A549 (cell line): Measurements from ENCODE around the gene MYRFL. TPM values are rescaled to one million over a fixed set of nuclear protein-coding genes. Genes with fewer than 3 reads are reported as not detected.

Experiments used
- ATAC-seq, 2 experiments: fragments of 200-7000 bp in 1 of 2; fragments of >200 bp in 1 of 2; cut with Nextera tagmentation in 1 of 2; cut with Tn5 transposase in 1 of 2; 3 replicates each; pipeline versions ENCODE4 v1.8.0 to v1.9.1; 2018 to 2020; ENCODE audit warnings: mild to moderate bottlenecking in 1 of 2, moderate library complexity in 1 of 2
- CTCF ChIA-PET: fragments of 300-600 bp; sonication (Branson Sonifier 250); formaldehyde crosslinking; extraction: SDS; loops from one replicate; lab custom pipeline; 2021; ENCODE audit warnings: antibody characterized with exemption, inconsistent platforms; lab: Yijun Ruan, JAX
- POLR2A ChIA-PET: fragments of 350-600 bp; formaldehyde crosslinking; extraction: SDS; loops from one replicate; lab custom pipeline; 2021; ENCODE audit warnings: antibody characterized with exemption, inconsistent platforms; lab: Yijun Ruan, JAX
- DNase-seq, 2 experiments: peaks; one replicate each; pipeline versions ENCODE4 v3.0.0 to v3.0.0-alpha.2; 2011 to 2016; ENCODE audit warnings: low read depth in 1 of 2, low spot score in 1 of 2
- FAIRE-seq: peaks from 2 replicates; lab custom pipeline; 2011; peaks lifted over from hg19 to GRCh38; lab: Jason Lieb, UNC
- H3K27ac ChIP-seq, 2 experiments: fragments of >200 bp; sonication (Bioruptor Twin); formaldehyde crosslinking; 3 replicates each; pipeline ENCODE4 v1.5.1; 2016 to 2017
- H3K4me1 ChIP-seq: fragments of >200 bp; sonication (Bioruptor Twin); formaldehyde crosslinking; 3 replicates; pipeline ENCODE4 v1.6.1; 2016
- H3K4me2 ChIP-seq: fragments of >200 bp; sonication (Bioruptor Twin); formaldehyde crosslinking; 3 replicates; pipeline ENCODE4 v1.6.1; 2016
- H3K4me3 ChIP-seq: fragments of >200 bp; sonication (Bioruptor Twin); formaldehyde crosslinking; 3 replicates; pipeline ENCODE4 v1.5.1; 2016
- H3K9me3 ChIP-seq: fragments of >200 bp; sonication (Bioruptor Twin); formaldehyde crosslinking; 3 replicates; pipeline ENCODE4 v1.6.1; 2016
- BHLHE40 ChIP-seq: IDR thresholded peaks from 2 replicates; pipeline ENCODE4 v1.6.1; 2012; ENCODE audit warnings: low read depth, low read length, inconsistent platforms
- CEBPB ChIP-seq, 2 experiments: fragments of >200 bp in 1 of 2; sonication (Bioruptor Twin) in 1 of 2; formaldehyde crosslinking in 1 of 2; IDR thresholded peaks; 2 replicates each; pipeline ENCODE4 v1.6.1; 2012 to 2016
- E2F6 ChIP-seq: IDR thresholded peaks from 2 replicates; pipeline ENCODE4 v1.6.1; 2012; ENCODE audit warnings: low read depth, borderline replicate concordance
- EHF ChIP-seq: fragments of 250-450 bp; sonication (Bioruptor Pico); IDR thresholded peaks from 2 replicates; pipeline ENCODE4 v1.5.0; 2020; ENCODE audit warnings: mild to moderate bottlenecking
- ESRRA ChIP-seq: fragments of 150-350 bp; IDR thresholded peaks from 2 replicates; pipeline ENCODE4 v1.6.1; 2014; ENCODE audit warnings: mild to moderate bottlenecking, low read length, borderline replicate concordance
- GATA3 ChIP-seq: IDR thresholded peaks from 2 replicates; pipeline ENCODE4 v1.6.1; 2012; ENCODE audit warnings: borderline replicate concordance
- HDAC2 ChIP-seq: fragments of 200-600 bp; sonication (generic); IDR thresholded peaks from 2 replicates; pipeline ENCODE4 v1.6.1; 2016
- HES2 ChIP-seq: fragments of >200 bp; sonication (Bioruptor Twin); formaldehyde crosslinking; IDR thresholded peaks from 2 replicates; pipeline ENCODE4 v1.6.1; 2016
- HOXA7 ChIP-seq: fragments of 250-450 bp; sonication (Bioruptor Pico); IDR thresholded peaks from 2 replicates; pipeline ENCODE4 v1.5.0; 2020; ENCODE audit warnings: mild to moderate bottlenecking, moderate library complexity
- JUNB ChIP-seq: fragments of >200 bp; sonication (Bioruptor Twin); formaldehyde crosslinking; IDR thresholded peaks from 2 replicates; pipeline ENCODE4 v1.6.1; 2016
- MAZ ChIP-seq: fragments of 150-350 bp; IDR thresholded peaks from 2 replicates; pipeline ENCODE4 v1.6.1; 2014; ENCODE audit warnings: antibody characterized with exemption, low read depth, low read length, borderline replicate concordance
- MYC ChIP-seq: IDR thresholded peaks from 2 replicates; pipeline ENCODE4 v1.6.1; 2012; ENCODE audit warnings: mild to moderate bottlenecking, inconsistent platforms, low read length, improper control_type of control experiment, borderline replicate concordance
- PHF8 ChIP-seq: fragments of 200-600 bp; sonication (generic); IDR thresholded peaks from 2 replicates; pipeline ENCODE4 v1.6.1; 2016; ENCODE audit warnings: low read depth, mild to moderate bottlenecking, antibody characterized with exemption, moderate library complexity, borderline replicate concordance
- POLR2A ChIP-seq: IDR thresholded peaks from 2 replicates; pipeline ENCODE4 v1.6.1; 2012; ENCODE audit warnings: mild to moderate bottlenecking, low read length
- RCOR1 ChIP-seq: fragments of 150-350 bp; IDR thresholded peaks from 2 replicates; pipeline ENCODE4 v1.6.1; 2014; ENCODE audit warnings: antibody characterized with exemption, low read length, low read depth
- SREBF2 ChIP-seq: fragments of 450-650 bp; IDR thresholded peaks from 2 replicates; pipeline ENCODE4 v1.6.1; 2014; ENCODE audit warnings: mild to moderate bottlenecking, moderate library complexity
- TFCP2L1 ChIP-seq: fragments of 250-450 bp; sonication (Bioruptor Pico); IDR thresholded peaks from 2 replicates; pipeline ENCODE4 v1.5.0; 2021; ENCODE audit warnings: mild to moderate bottlenecking
- ZNF302 ChIP-seq: fragments of 250-450 bp; sonication (Bioruptor Pico); IDR thresholded peaks from 2 replicates; pipeline ENCODE4 v1.9.0; 2021; ENCODE audit warnings: inconsistent platforms, mild to moderate bottlenecking, moderate library complexity
- ZSCAN20 ChIP-seq: fragments of 250-450 bp; sonication (Bioruptor Pico); IDR thresholded peaks from 2 replicates; pipeline ENCODE4 v1.8.0; 2022; ENCODE audit warnings: mild to moderate bottlenecking, moderate library complexity
- WGBS: methylation state at CpG from one replicate; pipeline ENCODE4 v1.1.6; 2017; ENCODE audit errors: missing lambda C conversion rate; 5-methylcytosine and 5-hydroxymethylcytosine counted together
- polyA plus RNA-seq, 4 experiments: library from polyadenylated mRNA; depleted of rRNA in 3 of 4; stranded (reverse); fragments of >200 nt; fragmentation: RNase III in 1 of 4; extraction: RNeasy Plus Mini Kit Qiagen cat#74134 plus additional on column Dnase treatment in 1 of 4; gene quantifications; 2 replicates in 3 of 4; 3 replicates in 1 of 4; pipeline ENCODE4 v1.2.3, GENCODE V29; 2011 to 2017
- TF ChIP-seq, protein P1 (sequence below): fragments of 250-450 bp; sonication (Bioruptor Pico); IDR thresholded peaks from 2 replicates; pipeline ENCODE4 v1.5.0; 2020; ENCODE audit warnings: low read depth, mild to moderate bottlenecking, moderate library complexity
- TF ChIP-seq, protein P2 (sequence below): fragments of 200-600 bp; sonication (generic); IDR thresholded peaks from 2 replicates; pipeline ENCODE4 v1.6.1; 2016; ENCODE audit warnings: antibody characterized with exemption, mild to moderate bottlenecking, moderate library complexity

MYRFL gene
- polyA plus RNA-seq, 2 of the 4 experiments (the other 2 are of a cell fraction): 0.04 TPM; not detected in 1

DNA sequence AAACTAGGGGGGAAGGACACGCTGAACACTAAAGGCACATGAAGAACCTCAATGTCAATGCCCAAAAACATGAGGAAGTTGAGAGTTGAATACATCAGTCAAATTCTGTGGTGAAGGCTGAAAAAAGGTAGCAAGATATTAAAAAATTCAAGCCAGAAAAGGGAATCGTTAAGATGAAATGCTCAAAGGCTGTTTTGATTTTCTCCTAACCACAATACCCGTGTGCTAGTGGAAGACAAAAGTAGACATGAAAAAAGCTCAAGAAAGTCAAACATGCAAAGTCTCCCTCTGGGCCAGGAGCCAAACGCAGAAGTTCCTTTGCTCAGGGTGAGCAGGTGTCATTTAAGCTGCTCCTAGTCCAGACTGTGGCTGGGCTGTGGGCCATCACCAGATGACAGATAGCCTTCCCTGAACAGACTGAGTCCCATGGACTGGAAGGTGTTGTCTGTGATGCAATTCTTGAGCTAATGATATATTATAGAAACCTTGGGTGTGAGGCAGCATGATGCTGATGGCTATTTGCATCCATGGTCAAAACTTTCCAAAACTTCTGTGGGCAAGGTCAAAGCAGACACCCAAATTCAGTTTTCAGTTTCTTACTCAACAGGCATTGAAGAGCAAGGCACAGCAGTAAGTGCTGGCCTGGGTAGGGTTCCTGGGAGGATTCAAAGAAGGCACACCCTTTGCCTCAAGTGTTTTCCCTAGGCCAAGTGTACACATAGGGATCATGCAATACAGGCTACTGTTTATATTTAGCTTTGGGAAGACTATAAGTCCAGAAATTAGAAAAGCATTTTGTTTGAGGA lies 81.6 kb downstream of the MYRFL start:
- H3K4me2 ChIP-seq: no peak overlapping the region
- no peaks in the 10 kb centered on the region for H3K9me3 ChIP-seq
- whole genome bisulfite sequencing: 41% methylated on average over 4 of the region's 4 CpGs
- POLR2A ChIA-PET: no interaction called here
- no peak for FAIRE-seq
- no peak overlapping the region for H3K4me3 ChIP-seq
- CTCF ChIA-PET: interaction anchor here (0.9 to 3.3 kb wide), 2 partner anchors 27 to 670 kb away, joined by 3 to 16 read pairs; no protein-coding TSS in a partner anchor
- no peak overlapping the region for H3K27ac ChIP-seq
- DNase-seq: no peak
- H3K4me1 ChIP-seq: no peaks in the 10 kb centered on the region
- ATAC-seq: no peak
- TF ChIP-seq BHLHE40 (no peak), HOXA7 (CRISPR knock-in tag) (no peak), ZNF302 (CRISPR knock-in tag) (no peak)

- POLR2A ChIA-PET: no interaction called here
- DNase-seq: no peak
- no peak for ATAC-seq
Observed at GRCh38 chr12:69908203-69908602, 83.2 kb downstream of the MYRFL start.

More at GRCh38 chr12:69908203-69908602, 83.2 kb downstream of the MYRFL start:
- H3K4me3 ChIP-seq: no peak overlapping the region
- 34% methylated on average over 3 of the region's 3 CpGs for WGBS
- no peak overlapping the region for H3K27ac ChIP-seq
- CTCF ChIA-PET: interaction anchor here (3.3 to 4.0 kb wide), 2 partner anchors 7 to 29 kb away, joined by 16 to 23 read pairs; no protein-coding TSS in a partner anchor
- H3K4me2 ChIP-seq: no peak overlapping the region
- TF ChIP-seq JUNB (no peak), CEBPB (IDR thresholded peaks at IDR 0.05) (no peak), ZSCAN20 (no peak), ESRRA (no peak), POLR2A (no peak), E2F6 (no peak), MYC (no peak), TFCP2L1 (no peak), EHF (CRISPR knock-in tag) (no peak), GATA3 (no peak), RCOR1 (no peak), MAZ (no peak), HES2 (no peak), HDAC2 (no peak), SREBF2 (no peak), PHF8 (no peak), BHLHE40 (no peak)
- TF ChIP-seq, protein P1, sequence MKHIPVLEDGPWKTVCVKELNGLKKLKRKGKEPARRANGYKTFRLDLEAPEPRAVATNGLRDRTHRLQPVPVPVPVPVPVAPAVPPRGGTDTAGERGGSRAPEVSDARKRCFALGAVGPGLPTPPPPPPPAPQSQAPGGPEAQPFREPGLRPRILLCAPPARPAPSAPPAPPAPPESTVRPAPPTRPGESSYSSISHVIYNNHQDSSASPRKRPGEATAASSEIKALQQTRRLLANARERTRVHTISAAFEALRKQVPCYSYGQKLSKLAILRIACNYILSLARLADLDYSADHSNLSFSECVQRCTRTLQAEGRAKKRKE (CRISPR knock-in tag): no peak
- TF ChIP-seq, protein P2, sequence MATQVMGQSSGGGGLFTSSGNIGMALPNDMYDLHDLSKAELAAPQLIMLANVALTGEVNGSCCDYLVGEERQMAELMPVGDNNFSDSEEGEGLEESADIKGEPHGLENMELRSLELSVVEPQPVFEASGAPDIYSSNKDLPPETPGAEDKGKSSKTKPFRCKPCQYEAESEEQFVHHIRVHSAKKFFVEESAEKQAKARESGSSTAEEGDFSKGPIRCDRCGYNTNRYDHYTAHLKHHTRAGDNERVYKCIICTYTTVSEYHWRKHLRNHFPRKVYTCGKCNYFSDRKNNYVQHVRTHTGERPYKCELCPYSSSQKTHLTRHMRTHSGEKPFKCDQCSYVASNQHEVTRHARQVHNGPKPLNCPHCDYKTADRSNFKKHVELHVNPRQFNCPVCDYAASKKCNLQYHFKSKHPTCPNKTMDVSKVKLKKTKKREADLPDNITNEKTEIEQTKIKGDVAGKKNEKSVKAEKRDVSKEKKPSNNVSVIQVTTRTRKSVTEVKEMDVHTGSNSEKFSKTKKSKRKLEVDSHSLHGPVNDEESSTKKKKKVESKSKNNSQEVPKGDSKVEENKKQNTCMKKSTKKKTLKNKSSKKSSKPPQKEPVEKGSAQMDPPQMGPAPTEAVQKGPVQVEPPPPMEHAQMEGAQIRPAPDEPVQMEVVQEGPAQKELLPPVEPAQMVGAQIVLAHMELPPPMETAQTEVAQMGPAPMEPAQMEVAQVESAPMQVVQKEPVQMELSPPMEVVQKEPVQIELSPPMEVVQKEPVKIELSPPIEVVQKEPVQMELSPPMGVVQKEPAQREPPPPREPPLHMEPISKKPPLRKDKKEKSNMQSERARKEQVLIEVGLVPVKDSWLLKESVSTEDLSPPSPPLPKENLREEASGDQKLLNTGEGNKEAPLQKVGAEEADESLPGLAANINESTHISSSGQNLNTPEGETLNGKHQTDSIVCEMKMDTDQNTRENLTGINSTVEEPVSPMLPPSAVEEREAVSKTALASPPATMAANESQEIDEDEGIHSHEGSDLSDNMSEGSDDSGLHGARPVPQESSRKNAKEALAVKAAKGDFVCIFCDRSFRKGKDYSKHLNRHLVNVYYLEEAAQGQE: no peak
- no peak for FAIRE-seq
- no peaks in the 10 kb centered on the region for H3K9me3 ChIP-seq
- no peaks in the 10 kb centered on the region for H3K4me1 ChIP-seq
